GM12891 (cell line): ENCODE data around the gene TRIO.

Experiments used
- DNase-seq: peaks from one replicate; pipeline ENCODE4 v3.0.0; 2011; ENCODE audit warnings: low spot score; ENCODE audit not compliant: insufficient read length
- FAIRE-seq: peaks from 2 replicates; lab custom pipeline; 2011; peaks lifted over from hg19 to GRCh38; lab: Jason Lieb, UNC
- PAX5 ChIP-seq: IDR thresholded peaks from 2 replicates; pipeline ENCODE4 v1.6.1; 2011; ENCODE audit warnings: low read length, moderate library complexity, mild to moderate bottlenecking; ENCODE audit not compliant: insufficient read depth, severe bottlenecking
- POLR2A ChIP-seq: IDR thresholded peaks from 2 replicates; pipeline ENCODE4 v1.6.1; 2011; ENCODE audit warnings: low read depth, low read length, control low read depth
- POLR2AphosphoS5 ChIP-seq: IDR thresholded peaks from 2 replicates; pipeline ENCODE4 v1.6.1; 2011; ENCODE audit warnings: low read depth, low read length, control low read depth
- POU2F2 ChIP-seq: IDR thresholded peaks from 2 replicates; pipeline ENCODE4 v1.6.1; 2011; ENCODE audit warnings: low read depth, mild to moderate bottlenecking, control low read depth, low read length, moderate library complexity
- SPI1 ChIP-seq: IDR thresholded peaks from 2 replicates; pipeline ENCODE4 v1.6.1; 2011; ENCODE audit warnings: low read depth, low read length, control low read depth
- TAF1 ChIP-seq: IDR thresholded peaks from 2 replicates; pipeline ENCODE4 v1.6.1; 2011; ENCODE audit warnings: low read depth, low read length, control low read depth

The TRIO gene

DNA sequence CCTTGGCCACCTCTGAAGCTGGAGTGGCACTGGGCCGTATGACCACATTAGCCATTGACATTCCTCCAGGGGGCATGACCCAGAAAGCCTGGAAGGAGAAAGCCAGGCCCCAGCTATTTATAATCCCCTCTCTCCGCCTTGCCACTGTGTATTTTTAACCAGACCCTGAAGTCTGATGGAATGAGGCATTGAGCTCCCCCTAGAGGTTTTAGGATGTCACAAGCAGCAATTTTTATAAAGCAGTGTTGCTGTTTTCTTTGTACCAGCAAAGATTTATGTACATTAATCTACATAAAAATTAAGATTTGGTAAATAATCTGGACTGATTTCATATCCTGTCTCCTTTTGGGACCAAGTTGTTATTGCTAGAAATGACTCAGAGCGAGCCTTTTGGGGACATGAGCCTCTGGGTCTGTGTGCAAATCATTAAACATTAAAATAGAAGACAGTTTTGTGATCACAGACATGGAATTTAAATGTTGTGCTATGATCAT is 127.1 kb downstream of the TRIO start:
- FAIRE-seq (peak; percentile 28), DNase-seq (no peak)
- no peak for TF ChIP-seq POLR2A
- no peak for TF ChIP-seq TAF1
- no peak for TF ChIP-seq PAX5
- TF ChIP-seq POU2F2 = no peak
- TF ChIP-seq POLR2AphosphoS5 = no peak
- TF ChIP-seq SPI1 = no peak

- FAIRE-seq (no peak), DNase-seq (no peak)
- TF ChIP-seq POLR2AphosphoS5 (no peak), PAX5 (no peak), SPI1 (no peak), POU2F2 (no peak), POLR2A (no peak), TAF1 (no peak)
Observed at GRCh38 chr5:14272548-14273205, 129.5 kb downstream of the TRIO start.

- no peak for TF ChIP-seq POLR2AphosphoS5
- TF ChIP-seq SPI1 = no peak
- TF ChIP-seq POLR2A = no peak
- FAIRE-seq = no peak
- DNase-seq = no peak
Observed at GRCh38 chr5:14273207-14273767, 130.1 kb downstream of the TRIO start.

GRCh38 chr5:14276380-14276779 is 133.2 kb downstream of the TRIO start:
- TF ChIP-seq POU2F2 (no peak), POLR2AphosphoS5 (no peak), PAX5 (no peak), POLR2A (no peak), TAF1 (no peak), SPI1 (no peak)
- FAIRE-seq (no peak), DNase-seq (no peak)

- FAIRE-seq (peak; percentile 58), DNase-seq (no peak)
- no peak for TF ChIP-seq SPI1
Observed at GRCh38 chr5:14277385-14278320, 134.5 kb downstream of the TRIO start.

- TF ChIP-seq POU2F2 = no peak
- no peak for TF ChIP-seq SPI1
- TF ChIP-seq POLR2A = no peak
- TF ChIP-seq POLR2AphosphoS5 = no peak
- no peak for TF ChIP-seq PAX5
- no peak for TF ChIP-seq TAF1
- no peak for DNase-seq
- no peak for FAIRE-seq
Observed at GRCh38 chr5:14280294-14280854, 137.2 kb downstream of the TRIO start.

DNA sequence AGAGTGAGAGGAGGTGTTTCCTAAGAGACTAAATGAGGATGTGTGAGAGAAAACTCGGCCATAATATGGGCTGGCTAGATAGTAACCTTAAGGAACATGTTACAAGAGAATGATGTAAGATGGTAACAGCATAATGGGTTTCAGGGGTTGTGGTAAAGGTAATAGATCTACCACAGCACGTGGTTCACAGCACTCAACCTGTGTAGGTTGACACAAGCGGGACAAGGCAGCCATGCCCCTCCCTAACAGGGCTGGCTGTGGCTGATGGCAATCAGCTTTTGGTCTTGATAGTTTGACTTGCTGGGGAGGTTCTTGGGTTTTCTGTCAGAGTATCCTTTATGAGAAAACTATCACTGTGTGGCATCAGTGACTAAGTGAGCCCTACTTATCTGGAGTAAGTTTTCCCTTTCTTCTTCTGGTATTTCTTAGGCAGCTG is 138.6 kb downstream of the TRIO start:
- no peak for TF ChIP-seq PAX5
- no peak for TF ChIP-seq POU2F2
- no peak for TF ChIP-seq POLR2A
- TF ChIP-seq SPI1 = no peak
- TF ChIP-seq TAF1 = no peak
- no peak for TF ChIP-seq POLR2AphosphoS5

GRCh38 chr5:14283139-14283538 is 140.0 kb downstream of the TRIO start:
- no peak for DNase-seq
- no peak for FAIRE-seq
- no peak for TF ChIP-seq SPI1
- no peak for TF ChIP-seq POLR2A
- no peak for TF ChIP-seq POLR2AphosphoS5
- TF ChIP-seq PAX5 = no peak
- TF ChIP-seq POU2F2 = no peak
- no peak for TF ChIP-seq TAF1

More for the DNA sequence above, 138.6 kb downstream of the TRIO start:
- FAIRE-seq (no peak), DNase-seq (no peak)

GRCh38 chr5:14284392-14285148 is 141.4 kb downstream of the TRIO start:
- no peak for FAIRE-seq

More at GRCh38 chr5:14284392-14285148, 141.4 kb downstream of the TRIO start:
- TF ChIP-seq POU2F2 (no peak), TAF1 (no peak), POLR2A (no peak), POLR2AphosphoS5 (no peak), SPI1 (no peak), PAX5 (no peak)
- DNase-seq = no peak
